UCSD-AML1 (cell line): ENCODE measurements around the gene VIL1.
A peak's percentile ranks its signal among the peaks of the same experiment; 100 is the strongest.

ENCODE experiments used
- DNase-seq: peaks from one replicate; lab custom pipeline; 2025; ENCODE audit not compliant: unreplicated experiment; lab: John Stamatoyannopoulos, UW

VIL1 gene

GRCh38 chr2:218394298-218395089 is 24.4 kb upstream of the VIL1 start:
- DNase-seq, result no peak

GRCh38 chr2:218395090-218395444 is 23.9 kb upstream of the VIL1 start:
- DNase-seq, result no peak

- DNase-seq, result no peak
Observed at GRCh38 chr2:218395456-218395825, 23.5 kb upstream of the VIL1 start.

GRCh38 chr2:218395826-218396687 is 22.9 kb upstream of the VIL1 start:
- peak; percentile 99 for DNase-seq

GRCh38 chr2:218396688-218397462 is 22.0 kb upstream of the VIL1 start:
- peak; percentile 87 for DNase-seq

GRCh38 chr2:218397463-218397819 is 21.5 kb upstream of the VIL1 start:
- DNase-seq, result no peak

GRCh38 chr2:218397820-218398436 is 21.0 kb upstream of the VIL1 start:
- peak; percentile 90 for DNase-seq

- DNase-seq, result peak; percentile 85
Observed at GRCh38 chr2:218398437-218399390, 20.2 kb upstream of the VIL1 start.

GRCh38 chr2:218399391-218400166 is 19.3 kb upstream of the VIL1 start, which contains the start of gene CTDSP1:
TSS of gene CTDSP1 (plus strand) at chr2:218399868. CDS start at chr2:218400091, 223 bp downstream.
- peak; percentile 94 for DNase-seq

GRCh38 chr2:218400167-218400929 is 18.6 kb upstream of the VIL1 start:
- peak; percentile 52 for DNase-seq

- no peak for DNase-seq
Observed at GRCh38 chr2:218400930-218401881, 17.7 kb upstream of the VIL1 start.

GRCh38 chr2:218401890-218402289 is 17.0 kb upstream of the VIL1 start:
- no peak for DNase-seq

GRCh38 chr2:218402491-218402901 is 16.4 kb upstream of the VIL1 start:
- no peak for DNase-seq

- DNase-seq, result no peak
Observed at GRCh38 chr2:218402911-218403411, 16.0 kb upstream of the VIL1 start.

GRCh38 chr2:218403810-218404209 is 15.1 kb upstream of the VIL1 start:
- no peak for DNase-seq

- DNase-seq, result no peak
Observed at GRCh38 chr2:218404351-218405085, 14.4 kb upstream of the VIL1 start.
